ENCODE measurements around the gene CNKSR1. TPM values are rescaled to one million over a fixed set of nuclear protein-coding genes. Genes with fewer than 3 reads are reported as not detected.

CNKSR1 gene
- total and polyA plus RNA-seq, 2 of the 13 experiments (the other 11 are each of a cell fraction or from before 2014, with no cell fraction given): 3.4 to 8.9 TPM

DNA sequence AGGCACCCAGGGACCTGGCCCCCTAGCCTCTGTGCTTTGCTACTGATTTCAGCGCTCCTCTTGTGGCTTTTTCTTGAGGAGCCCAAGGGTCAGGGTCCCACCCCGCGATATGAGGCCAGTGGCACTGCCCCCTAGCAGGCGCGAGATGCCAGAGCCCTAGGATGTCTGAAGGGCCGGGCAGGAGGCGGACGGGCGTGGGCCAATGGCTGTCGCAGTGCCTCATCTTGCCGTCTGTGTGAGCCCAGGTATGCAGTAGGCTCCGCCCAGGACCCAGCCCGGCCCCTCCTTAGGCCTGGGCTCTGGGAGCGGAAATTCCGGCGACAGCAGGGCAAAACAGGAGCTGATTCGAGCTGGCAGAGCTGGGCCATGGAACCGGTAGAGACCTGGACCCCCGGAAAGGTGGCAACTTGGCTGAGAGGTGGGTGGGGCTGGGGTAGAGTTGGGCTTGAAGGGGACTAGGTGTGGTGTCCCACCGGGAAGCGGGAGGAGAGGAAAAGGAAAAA, at the start of gene CNKSR1 (continued):
- TF ChIP-seq, protein P1, sequence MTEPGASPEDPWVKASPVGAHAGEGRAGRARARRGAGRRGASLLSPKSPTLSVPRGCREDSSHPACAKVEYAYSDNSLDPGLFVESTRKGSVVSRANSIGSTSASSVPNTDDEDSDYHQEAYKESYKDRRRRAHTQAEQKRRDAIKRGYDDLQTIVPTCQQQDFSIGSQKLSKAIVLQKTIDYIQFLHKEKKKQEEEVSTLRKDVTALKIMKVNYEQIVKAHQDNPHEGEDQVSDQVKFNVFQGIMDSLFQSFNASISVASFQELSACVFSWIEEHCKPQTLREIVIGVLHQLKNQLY (CRISPR knock-in tag; IDR thresholded peaks at IDR 0.05): no peak
- TF ChIP-seq ZNF337 (CRISPR knock-in tag; IDR thresholded peaks at IDR 0.05; ENCODE audit: borderline replicate concordance, low read depth) (no peak), YEATS4 (CRISPR knock-in tag; IDR thresholded peaks at IDR 0.05; ENCODE audit: borderline replicate concordance) (peak; percentile 16; the same call in 1 of the 2 replicates), ZFAT (CRISPR knock-in tag; conservative IDR thresholded peaks at IDR 0.05) (0 out of 2 replicates have a peak, but pooled peaks have one; percentile 42), RXRA (CRISPR knock-in tag; IDR thresholded peaks at IDR 0.05) (peak; percentile 42; the same call in 1 of the 2 replicates), LCORL (IDR thresholded peaks at IDR 0.05) (no peak), LCORL (CRISPR knock-in tag; IDR thresholded peaks at IDR 0.05) (peak; percentile 42; the same call in 1 of the 2 replicates), ETV5 (CRISPR knock-in tag; IDR thresholded peaks at IDR 0.05; ENCODE audit: borderline replicate concordance) (peak; percentile 47; the same call in 1 of the 2 replicates), POLR2A (IDR thresholded peaks at IDR 0.05; ENCODE audit: insufficient read depth in 1 of 2, low read depth in 2 of 2, low read length in 2 of 2) (peak in 1 of 2 experiments; percentile 44; a peak in 1 of 4 replicates), PHF20 (CRISPR knock-in tag; IDR thresholded peaks at IDR 0.05) (peak; percentile 33; the same call in 1 of the 2 replicates), ZFP82 (CRISPR knock-in tag; IDR thresholded peaks at IDR 0.05; ENCODE audit: borderline replicate concordance) (0 out of 2 replicates have a peak, but pooled peaks have one; percentile 70), THAP11 (CRISPR knock-in tag; IDR thresholded peaks at IDR 0.05) (peak; percentile 54; the same call in 1 of the 2 replicates), ZBTB38 (CRISPR knock-in tag; IDR thresholded peaks at IDR 0.05) (peak; percentile 44; the same call in 1 of the 2 replicates)
- TF ChIP-seq, protein P2, sequence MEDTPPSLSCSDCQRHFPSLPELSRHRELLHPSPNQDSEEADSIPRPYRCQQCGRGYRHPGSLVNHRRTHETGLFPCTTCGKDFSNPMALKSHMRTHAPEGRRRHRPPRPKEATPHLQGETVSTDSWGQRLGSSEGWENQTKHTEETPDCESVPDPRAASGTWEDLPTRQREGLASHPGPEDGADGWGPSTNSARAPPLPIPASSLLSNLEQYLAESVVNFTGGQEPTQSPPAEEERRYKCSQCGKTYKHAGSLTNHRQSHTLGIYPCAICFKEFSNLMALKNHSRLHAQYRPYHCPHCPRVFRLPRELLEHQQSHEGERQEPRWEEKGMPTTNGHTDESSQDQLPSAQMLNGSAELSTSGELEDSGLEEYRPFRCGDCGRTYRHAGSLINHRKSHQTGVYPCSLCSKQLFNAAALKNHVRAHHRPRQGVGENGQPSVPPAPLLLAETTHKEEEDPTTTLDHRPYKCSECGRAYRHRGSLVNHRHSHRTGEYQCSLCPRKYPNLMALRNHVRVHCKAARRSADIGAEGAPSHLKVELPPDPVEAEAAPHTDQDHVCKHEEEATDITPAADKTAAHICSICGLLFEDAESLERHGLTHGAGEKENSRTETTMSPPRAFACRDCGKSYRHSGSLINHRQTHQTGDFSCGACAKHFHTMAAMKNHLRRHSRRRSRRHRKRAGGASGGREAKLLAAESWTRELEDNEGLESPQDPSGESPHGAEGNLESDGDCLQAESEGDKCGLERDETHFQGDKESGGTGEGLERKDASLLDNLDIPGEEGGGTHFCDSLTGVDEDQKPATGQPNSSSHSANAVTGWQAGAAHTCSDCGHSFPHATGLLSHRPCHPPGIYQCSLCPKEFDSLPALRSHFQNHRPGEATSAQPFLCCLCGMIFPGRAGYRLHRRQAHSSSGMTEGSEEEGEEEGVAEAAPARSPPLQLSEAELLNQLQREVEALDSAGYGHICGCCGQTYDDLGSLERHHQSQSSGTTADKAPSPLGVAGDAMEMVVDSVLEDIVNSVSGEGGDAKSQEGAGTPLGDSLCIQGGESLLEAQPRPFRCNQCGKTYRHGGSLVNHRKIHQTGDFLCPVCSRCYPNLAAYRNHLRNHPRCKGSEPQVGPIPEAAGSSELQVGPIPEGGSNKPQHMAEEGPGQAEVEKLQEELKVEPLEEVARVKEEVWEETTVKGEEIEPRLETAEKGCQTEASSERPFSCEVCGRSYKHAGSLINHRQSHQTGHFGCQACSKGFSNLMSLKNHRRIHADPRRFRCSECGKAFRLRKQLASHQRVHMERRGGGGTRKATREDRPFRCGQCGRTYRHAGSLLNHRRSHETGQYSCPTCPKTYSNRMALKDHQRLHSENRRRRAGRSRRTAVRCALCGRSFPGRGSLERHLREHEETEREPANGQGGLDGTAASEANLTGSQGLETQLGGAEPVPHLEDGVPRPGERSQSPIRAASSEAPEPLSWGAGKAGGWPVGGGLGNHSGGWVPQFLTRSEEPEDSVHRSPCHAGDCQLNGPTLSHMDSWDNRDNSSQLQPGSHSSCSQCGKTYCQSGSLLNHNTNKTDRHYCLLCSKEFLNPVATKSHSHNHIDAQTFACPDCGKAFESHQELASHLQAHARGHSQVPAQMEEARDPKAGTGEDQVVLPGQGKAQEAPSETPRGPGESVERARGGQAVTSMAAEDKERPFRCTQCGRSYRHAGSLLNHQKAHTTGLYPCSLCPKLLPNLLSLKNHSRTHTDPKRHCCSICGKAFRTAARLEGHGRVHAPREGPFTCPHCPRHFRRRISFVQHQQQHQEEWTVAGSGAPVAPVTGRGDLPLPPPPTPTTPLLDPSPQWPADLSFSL (CRISPR knock-in tag; IDR thresholded peaks at IDR 0.05): no peak
- TF ChIP-seq, protein P3, sequence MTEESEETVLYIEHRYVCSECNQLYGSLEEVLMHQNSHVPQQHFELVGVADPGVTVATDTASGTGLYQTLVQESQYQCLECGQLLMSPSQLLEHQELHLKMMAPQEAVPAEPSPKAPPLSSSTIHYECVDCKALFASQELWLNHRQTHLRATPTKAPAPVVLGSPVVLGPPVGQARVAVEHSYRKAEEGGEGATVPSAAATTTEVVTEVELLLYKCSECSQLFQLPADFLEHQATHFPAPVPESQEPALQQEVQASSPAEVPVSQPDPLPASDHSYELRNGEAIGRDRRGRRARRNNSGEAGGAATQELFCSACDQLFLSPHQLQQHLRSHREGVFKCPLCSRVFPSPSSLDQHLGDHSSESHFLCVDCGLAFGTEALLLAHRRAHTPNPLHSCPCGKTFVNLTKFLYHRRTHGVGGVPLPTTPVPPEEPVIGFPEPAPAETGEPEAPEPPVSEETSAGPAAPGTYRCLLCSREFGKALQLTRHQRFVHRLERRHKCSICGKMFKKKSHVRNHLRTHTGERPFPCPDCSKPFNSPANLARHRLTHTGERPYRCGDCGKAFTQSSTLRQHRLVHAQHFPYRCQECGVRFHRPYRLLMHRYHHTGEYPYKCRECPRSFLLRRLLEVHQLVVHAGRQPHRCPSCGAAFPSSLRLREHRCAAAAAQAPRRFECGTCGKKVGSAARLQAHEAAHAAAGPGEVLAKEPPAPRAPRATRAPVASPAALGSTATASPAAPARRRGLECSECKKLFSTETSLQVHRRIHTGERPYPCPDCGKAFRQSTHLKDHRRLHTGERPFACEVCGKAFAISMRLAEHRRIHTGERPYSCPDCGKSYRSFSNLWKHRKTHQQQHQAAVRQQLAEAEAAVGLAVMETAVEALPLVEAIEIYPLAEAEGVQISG (CRISPR knock-in tag; IDR thresholded peaks at IDR 0.05): peak; percentile 14
- TF ChIP-seq, protein P4, sequence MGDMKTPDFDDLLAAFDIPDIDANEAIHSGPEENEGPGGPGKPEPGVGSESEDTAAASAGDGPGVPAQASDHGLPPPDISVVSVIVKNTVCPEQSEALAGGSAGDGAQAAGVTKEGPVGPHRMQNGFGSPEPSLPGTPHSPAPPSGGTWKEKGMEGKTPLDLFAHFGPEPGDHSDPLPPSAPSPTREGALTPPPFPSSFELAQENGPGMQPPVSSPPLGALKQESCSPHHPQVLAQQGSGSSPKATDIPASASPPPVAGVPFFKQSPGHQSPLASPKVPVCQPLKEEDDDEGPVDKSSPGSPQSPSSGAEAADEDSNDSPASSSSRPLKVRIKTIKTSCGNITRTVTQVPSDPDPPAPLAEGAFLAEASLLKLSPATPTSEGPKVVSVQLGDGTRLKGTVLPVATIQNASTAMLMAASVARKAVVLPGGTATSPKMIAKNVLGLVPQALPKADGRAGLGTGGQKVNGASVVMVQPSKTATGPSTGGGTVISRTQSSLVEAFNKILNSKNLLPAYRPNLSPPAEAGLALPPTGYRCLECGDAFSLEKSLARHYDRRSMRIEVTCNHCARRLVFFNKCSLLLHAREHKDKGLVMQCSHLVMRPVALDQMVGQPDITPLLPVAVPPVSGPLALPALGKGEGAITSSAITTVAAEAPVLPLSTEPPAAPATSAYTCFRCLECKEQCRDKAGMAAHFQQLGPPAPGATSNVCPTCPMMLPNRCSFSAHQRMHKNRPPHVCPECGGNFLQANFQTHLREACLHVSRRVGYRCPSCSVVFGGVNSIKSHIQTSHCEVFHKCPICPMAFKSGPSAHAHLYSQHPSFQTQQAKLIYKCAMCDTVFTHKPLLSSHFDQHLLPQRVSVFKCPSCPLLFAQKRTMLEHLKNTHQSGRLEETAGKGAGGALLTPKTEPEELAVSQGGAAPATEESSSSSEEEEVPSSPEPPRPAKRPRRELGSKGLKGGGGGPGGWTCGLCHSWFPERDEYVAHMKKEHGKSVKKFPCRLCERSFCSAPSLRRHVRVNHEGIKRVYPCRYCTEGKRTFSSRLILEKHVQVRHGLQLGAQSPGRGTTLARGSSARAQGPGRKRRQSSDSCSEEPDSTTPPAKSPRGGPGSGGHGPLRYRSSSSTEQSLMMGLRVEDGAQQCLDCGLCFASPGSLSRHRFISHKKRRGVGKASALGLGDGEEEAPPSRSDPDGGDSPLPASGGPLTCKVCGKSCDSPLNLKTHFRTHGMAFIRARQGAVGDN (CRISPR knock-in tag; IDR thresholded peaks at IDR 0.05): peak; percentile 69

Data from HepG2 (cell line).